HEK293T (cell line): Measurements from ENCODE around the gene LYPD8.

Experiments used
- BHLHE40 ChIP-seq: fragments of 450-650 bp; IDR thresholded peaks from 2 replicates; pipeline ENCODE4 v1.6.1; 2016; ENCODE audit warnings: mild to moderate bottlenecking, moderate library complexity, borderline replicate concordance
- ELF4 ChIP-seq: fragments of 450-650 bp; IDR thresholded peaks from 2 replicates; pipeline ENCODE4 v1.6.1; 2017; ENCODE audit warnings: antibody characterized with exemption
- FOXM1 ChIP-seq: fragments of 450-650 bp; IDR thresholded peaks from 2 replicates; pipeline ENCODE4 v1.6.1; 2017; ENCODE audit warnings: mild to moderate bottlenecking, borderline replicate concordance
- HDGF ChIP-seq: fragments of 450-650 bp; IDR thresholded peaks from 2 replicates; pipeline ENCODE4 v1.6.1; 2017; ENCODE audit warnings: antibody characterized with exemption, borderline replicate concordance
- SP1 ChIP-seq: fragments of 450-650 bp; IDR thresholded peaks from 2 replicates; pipeline ENCODE4 v1.6.1; 2017
- TF ChIP-seq, protein P1 (sequence below): fragments of 450-650 bp; IDR thresholded peaks from 2 replicates; pipeline ENCODE4 v1.6.1; 2016

DNA sequence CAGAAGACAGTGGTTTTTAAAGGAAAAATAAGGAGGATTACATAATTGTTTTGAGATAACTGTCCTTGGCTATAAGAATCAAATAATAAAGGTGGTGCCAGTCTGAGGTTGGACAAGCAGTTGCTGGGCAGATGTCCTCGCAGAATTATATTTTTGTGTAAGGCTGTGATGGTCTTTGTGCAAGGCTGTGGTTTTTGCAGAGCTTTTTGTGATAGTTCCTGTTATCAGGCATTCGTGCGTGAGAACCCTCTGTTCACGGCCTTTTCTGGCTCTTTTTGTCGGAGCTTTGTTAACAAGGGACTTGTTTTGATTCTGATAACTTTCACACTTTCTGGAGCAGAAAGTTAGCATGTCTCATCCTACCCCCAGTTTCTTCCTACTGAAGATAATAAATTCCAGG lies 36.8 kb upstream of the LYPD8 start:
- TF ChIP-seq SP1 (no peak), BHLHE40 (no peak), HDGF (no peak), FOXM1 (no peak), ELF4 (no peak)
- TF ChIP-seq, protein P1, sequence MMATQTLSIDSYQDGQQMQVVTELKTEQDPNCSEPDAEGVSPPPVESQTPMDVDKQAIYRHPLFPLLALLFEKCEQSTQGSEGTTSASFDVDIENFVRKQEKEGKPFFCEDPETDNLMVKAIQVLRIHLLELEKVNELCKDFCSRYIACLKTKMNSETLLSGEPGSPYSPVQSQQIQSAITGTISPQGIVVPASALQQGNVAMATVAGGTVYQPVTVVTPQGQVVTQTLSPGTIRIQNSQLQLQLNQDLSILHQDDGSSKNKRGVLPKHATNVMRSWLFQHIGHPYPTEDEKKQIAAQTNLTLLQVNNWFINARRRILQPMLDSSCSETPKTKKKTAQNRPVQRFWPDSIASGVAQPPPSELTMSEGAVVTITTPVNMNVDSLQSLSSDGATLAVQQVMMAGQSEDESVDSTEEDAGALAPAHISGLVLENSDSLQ: no peak
